Glomerular endothelial cell (primary cell): ENCODE data around the gene MICAL2. TPM values are rescaled to one million over a fixed set of nuclear protein-coding genes. Genes with fewer than 3 reads are reported as not detected.

ENCODE experiments used
- DNase-seq: peaks from one replicate; pipeline ENCODE4 v3.0.0-alpha.2; 2011; ENCODE audit warnings: low read depth, low spot score; ENCODE audit errors: extremely low read depth
- total RNA-seq: library from RNA; depleted of rRNA; stranded (reverse); fragments of >200 nt; gene quantifications from 2 replicates; pipeline ENCODE4 v1.2.3, GENCODE V29; 2015

MICAL2 gene
- total RNA-seq, 1 donor from 2014 or later, result 252 TPM

DNA sequence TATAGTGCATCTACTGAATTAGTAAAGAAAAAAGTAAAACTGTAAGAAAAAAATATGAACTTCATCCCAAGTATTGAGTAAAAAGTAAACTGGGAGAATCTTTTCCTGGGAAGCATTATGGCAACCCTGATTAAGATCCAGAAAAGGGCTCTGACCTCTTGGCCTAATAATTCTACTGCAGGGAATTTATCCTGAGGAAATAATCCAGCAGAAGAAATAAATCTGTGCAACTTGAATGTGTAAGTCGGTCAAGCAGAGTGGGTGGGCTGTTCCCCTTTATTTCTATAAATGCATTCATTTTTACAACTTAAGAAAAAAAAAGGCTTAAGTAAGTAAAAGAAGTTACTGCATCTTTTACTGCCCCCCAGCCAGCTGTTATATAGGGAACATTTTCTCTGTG lies 155.7 kb downstream of the MICAL2 start:
- DNase-seq, result no peak

DNA sequence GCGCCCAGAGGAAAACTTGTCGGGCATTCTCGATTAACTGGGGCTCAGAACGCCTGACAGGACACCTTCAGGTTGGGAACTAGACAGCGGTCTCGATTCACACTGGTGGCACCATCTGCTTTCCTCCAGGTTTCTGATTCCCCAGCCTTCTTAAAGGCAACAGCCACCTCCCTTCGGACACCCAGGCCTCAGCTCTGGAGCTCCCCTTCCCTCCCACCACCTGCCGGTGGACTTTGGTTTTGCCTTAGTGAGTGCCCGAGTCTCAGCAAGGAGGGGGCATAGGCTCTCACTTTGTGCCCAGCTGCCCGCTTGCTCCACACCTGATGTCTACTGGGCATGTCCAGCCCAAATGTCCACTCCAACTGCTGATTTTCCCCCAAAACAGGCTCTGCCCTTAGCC lies 156.6 kb downstream of the MICAL2 start:
- DNase-seq, result no peak

DNA sequence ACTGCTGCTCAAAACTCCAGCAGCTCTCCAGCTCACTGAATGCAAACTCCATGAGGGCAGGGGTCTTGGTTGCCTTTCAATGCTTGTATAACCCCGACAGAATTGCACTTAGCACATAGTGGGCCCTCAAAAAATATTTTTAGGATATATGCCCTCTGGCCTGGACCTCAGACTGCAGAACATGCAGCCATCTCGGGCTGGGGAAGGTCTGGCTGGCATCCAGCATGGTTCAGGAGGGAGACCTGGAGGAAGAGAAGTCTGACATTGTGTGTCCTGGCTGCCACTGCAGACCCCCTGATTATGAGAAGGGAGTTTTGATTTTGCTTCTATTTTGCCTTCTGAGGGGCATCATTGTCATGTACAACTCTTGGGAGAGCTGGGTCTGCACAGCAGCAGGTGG lies 157.5 kb downstream of the MICAL2 start:
- no peak for DNase-seq

DNA sequence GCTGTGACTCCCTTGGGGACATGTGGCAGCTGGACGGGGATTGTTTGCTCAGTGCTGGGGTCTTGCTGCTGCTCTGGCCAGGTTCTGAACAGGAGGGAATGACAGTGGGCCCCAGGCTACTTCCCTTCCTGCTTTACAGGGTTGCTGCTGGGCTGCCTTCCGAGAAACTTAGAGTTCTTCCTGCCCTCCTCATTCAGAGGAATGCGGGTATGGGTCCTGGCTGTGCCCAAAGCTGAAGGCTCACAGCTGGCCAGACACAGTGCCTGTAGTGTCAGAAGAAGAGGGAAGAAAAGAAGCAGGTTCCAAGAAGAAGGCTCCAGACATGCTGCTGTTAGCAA lies 158.7 kb downstream of the MICAL2 start:
- no peak for DNase-seq

- DNase-seq, result no peak
These were observed 159.2 kb downstream of the MICAL2 start for GRCh38 chr11:12269446-12270214.

DNA sequence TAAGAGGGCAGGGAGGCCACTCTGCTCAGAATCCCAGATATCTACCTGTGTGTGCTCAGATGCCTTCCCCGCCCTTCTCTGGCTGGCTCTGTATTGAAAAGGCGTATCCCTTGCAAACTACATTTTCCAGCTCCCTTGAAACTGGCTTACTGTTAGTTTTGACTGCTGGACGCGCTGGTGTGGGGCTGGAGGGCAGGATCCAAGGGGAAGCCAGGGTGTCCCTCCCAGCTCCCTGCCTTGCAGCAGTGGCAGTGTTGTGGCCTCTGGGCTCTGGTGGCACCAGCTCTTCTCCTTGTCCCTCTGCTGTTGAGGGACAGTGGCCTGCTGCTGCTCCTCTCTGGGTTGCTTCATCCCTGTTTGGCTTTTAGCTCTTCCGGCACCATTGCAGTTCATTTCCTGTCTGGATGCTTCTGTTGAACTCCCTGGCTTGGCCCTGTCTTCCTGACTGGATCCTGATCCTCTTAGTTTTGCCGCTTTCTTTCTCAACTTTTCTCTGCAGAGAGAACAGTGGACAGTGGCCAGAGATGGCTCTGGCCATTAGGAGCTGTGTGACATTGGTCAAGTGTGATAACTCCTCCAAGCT lies 159.9 kb downstream of the MICAL2 start:
- no peak for DNase-seq

DNA sequence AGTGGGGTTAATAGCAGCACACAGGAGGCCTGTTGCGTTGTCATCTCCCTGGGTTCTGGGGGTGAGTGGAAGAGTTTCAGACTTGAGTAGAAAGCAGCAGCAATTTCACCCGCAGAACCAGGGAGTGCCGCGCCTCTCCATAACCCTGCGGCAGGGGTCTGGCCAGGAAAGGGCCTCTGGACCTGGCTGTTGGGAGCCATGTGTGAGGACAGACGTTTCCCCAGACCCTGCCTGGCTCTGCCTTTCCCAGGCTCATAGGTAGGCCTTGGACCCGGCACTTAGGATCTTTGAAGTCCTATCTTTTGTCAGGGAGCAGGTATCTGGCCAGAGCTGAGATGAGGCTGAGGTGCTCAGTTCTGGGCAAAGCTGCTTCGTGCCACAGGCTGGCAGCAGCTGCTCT lies 160.4 kb downstream of the MICAL2 start:
- DNase-seq, result no peak

DNA sequence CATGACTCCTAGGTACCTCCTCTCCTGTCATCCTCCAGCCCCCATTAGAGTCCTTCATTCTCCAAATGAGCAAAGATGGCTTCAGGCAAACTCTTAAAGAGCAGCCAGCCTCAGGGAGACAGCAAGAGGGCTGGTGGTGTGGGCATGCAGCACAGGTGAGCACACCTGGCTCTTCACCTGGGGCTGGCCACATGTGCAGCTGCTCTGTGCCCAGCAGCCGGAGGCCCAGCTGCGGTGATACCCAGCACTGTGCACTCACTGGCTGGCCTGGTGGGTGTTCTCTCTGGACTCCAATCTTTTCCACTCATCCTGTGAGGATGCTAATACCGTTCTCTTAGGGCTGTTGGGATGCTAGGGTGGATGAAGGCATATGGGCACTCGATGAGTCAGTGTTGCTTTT lies 160.9 kb downstream of the MICAL2 start:
- DNase-seq, result no peak

- DNase-seq, result no peak
These were observed 161.5 kb downstream of the MICAL2 start for GRCh38 chr11:12271826-12272366.

DNA sequence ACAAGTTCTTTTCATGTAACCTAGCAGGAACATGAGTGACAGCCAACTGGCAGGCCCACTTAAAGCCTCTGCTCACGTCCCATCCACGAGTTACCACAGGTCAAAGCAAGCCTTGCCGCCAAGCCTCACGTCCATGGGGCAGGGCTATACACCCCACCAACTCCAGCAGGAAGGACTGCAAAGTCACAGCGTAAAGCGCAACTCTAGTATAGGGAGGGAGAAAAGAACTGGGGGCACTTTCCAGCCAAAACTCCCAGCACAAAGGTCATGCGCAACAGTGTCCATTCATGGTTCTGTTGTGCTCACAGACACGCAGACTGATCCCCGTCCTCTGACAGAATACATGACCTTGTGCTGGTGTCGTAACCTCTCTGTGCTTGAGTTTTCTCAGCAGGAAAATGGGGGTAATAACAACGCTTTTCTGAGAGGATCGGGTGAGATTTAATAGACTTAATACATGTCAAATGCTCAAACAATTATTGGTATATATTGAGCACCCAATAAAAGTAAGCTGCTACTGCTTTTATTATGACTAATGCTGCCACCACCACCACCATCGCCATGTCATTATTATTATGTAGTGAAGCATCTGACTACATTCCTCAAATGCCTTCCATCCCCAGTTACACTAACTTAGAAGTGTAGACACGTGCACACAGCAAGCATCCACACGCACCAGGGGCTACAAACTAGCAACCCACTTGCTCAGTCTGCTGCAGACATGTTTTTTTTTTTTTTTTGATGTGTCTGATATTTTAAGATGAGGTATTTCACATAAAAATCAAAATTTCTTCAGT lies 162.6 kb downstream of the MICAL2 start:
- no peak for DNase-seq

GRCh38 chr11:12273618-12273995 lies 163.2 kb downstream of the MICAL2 start:
- DNase-seq, result no peak

GRCh38 chr11:12274056-12274455 lies 163.7 kb downstream of the MICAL2 start:
- DNase-seq, result no peak

DNA sequence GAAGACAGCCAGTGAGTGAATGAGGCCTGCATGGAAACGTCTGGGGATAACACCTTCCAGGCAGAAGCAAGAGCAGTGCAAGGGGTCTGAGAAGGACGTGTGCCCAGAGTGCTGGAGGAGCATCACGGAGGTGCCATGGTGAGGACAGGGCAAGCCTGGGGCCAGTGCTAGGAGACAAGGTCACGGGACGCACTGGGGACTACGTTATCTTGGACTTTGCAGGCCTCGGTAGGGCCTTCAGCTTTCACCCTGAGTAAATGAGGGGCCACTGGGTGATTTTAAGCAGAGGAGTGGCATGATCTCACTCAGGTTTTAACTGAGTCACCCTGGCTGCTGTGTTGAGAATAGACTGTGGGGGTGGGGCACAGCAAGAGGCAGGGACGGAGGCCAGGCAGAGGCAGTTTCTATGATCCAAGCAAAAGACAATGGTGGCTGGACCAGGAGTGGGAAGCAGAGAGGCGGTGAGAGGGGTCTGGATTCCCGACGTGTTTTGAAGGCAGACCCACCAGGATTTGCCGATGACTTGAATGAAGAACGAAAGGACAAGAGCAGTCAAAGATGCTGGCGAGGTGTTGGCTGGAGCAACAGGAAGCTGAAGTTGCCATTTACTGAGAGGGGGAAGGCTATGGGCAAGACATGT lies 164.3 kb downstream of the MICAL2 start:
- DNase-seq, result no peak

GRCh38 chr11:12275818-12276217 lies 165.4 kb downstream of the MICAL2 start:
- DNase-seq, result no peak

GRCh38 chr11:12276356-12276755 lies 166.0 kb downstream of the MICAL2 start:
- DNase-seq, result no peak

- no peak for DNase-seq
These were observed 166.6 kb downstream of the MICAL2 start for GRCh38 chr11:12276831-12277475.

GRCh38 chr11:12278766-12279671 lies 168.6 kb downstream of the MICAL2 start:
- no peak for DNase-seq

DNA sequence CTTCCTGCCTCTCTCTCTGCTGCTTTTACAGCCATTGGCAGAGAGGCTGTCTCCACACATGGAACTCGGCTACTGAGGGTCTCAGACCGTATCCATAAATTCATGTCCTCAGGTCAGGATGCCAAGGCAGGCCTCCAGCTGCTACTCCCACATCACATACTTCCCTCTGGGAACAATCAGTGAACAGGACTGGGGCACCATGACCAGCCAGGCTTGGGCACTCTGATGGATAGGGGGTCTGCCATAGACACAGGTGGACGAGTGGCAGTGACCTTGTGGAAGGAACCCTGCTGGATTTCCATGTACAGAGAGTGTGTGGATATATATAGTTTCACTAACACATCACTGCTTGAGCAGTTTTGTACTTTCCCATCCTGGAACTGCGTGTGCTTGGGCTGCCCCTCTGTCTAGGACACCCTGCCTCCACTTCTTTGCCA lies 169.3 kb downstream of the MICAL2 start:
- DNase-seq, result no peak

DNA sequence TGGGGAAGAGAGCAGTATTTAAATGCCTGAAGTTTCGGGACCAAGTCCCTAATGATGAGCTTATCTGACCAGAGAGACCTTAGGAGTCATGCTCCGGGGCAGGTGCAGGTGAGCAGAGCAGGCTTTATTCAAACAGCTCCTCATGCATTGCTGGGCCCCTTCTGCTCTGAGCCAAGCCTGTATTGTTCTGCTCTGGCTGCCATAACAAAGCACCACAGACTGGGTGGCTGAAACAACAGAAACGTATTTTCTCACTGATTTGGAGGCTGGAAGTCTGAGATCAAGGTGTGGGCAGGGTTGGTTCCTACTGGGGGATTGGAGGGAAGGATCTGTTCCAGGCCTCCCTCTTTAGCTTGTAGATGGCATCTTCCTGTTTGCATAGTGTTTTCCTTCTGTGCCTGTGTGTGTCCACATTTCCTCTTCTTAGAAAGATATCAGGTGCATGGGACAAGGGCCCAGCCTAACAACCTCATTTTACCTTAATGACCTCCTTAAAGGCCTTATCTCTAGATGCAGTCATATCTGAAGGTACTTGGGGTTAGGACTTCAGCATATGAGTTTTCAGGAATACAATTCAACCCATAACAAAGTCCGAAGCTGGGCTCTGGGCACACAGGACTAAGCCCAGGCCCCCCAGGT lies 169.9 kb downstream of the MICAL2 start:
- DNase-seq, result no peak
